ENCODE results near the gene HPSE2. TPM values are rescaled to one million over a fixed set of nuclear protein-coding genes. Genes with fewer than 3 reads are reported as not detected.
A peak's percentile ranks its signal among the peaks of the same experiment; 100 is the strongest.
"Not testable (repeated sequence)": the region's sequence is repeated elsewhere in the genome, so short reads cannot be mapped to it uniquely, and the experiment has no call there.

The HPSE2 gene
- not detected in 2 replicates for total RNA-seq

- no peaks in the 10 kb centered on the region for H3K9me3 Mint-ChIP-seq
- H3K27me3 Mint-ChIP-seq (ENCODE audit: insufficient read depth), result peaks cover 70% of the 10 kb centered on the region
- intact Hi-C loops (cut with micrococcal nuclease), result loop anchor here (5.0 to 10.0 kb wide), 2 partner anchors 96 to 1989 kb away; partner anchors contain the start of gene LBX1
- no peak within 1 kb of the TSS for H3K4me3 Mint-ChIP-seq
- peaks cover 2% of the 10 kb centered on the region for H3K36me3 Mint-ChIP-seq (ENCODE audit: low read depth)
- no peaks in the 10 kb centered on the region for H3K4me1 Mint-ChIP-seq (ENCODE audit: low read depth)
- DNase-seq (ENCODE audit: low spot score), result no peak
- H3K27ac Mint-ChIP-seq, result no peak within 1 kb of the TSS
These were observed at the start of gene HPSE2 for GRCh38 chr10:99235658-99236626. Gene HPSE2 (minus strand): TSS chr10:99235852.

DNA sequence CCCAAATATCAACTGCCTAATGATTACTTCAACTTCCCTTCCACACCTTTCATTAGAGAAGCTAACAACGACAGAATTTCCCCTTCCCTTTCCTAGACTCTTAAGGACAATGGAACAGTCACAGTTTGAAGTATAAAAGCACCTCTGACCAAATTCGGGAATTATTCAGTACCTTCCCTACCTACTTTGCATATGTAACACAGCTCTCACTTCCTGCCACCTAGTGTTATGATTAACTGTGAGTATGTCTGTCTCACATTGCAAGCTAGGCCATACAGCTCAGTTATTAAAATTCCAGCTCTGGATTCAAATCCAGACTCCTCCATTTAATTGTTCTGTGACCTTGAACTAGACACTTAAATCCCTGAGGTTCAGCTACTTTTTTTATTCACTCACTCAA lies 44.8 kb upstream of the HPSE2 start:
- Mint-ChIP-seq H3K27ac (no peak overlapping the region), H3K4me1 (ENCODE audit: low read depth) (no peaks in the 10 kb centered on the region), H3K36me3 (ENCODE audit: low read depth) (no peaks in the 10 kb centered on the region), H3K9me3 (peaks cover 12% of the 10 kb centered on the region), H3K4me3 (no peak overlapping the region), H3K27me3 (ENCODE audit: insufficient read depth) (peaks cover 11% of the 10 kb centered on the region)
- intact Hi-C loops (cut with micrococcal nuclease), result no loop called here
- no peak for DNase-seq (ENCODE audit: low spot score)

DNA sequence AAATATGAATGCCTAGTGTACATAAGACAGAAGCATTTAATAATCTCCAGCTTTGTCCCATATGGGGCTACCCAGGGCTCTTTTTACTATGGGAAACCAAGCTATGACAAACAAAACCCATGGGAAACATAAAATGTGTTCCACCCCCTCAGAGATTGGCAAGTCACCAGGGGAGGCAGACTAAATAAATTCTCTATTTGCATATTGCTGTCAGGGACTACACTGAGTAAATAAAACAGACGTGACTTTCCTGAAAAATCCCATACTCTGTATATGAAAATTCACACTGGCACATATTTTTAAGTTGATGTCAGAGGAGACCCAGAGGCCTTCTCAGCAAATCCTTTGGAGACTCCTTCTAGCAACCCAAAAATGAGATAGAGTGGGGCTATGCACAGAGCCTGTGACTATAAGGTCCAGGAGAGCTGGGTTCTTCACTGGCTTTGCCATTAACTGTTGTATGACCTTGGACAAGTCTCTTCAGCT lies 44.0 kb upstream of the HPSE2 start:
- H3K36me3 Mint-ChIP-seq (ENCODE audit: low read depth), result no peaks in the 10 kb centered on the region
- H3K27ac Mint-ChIP-seq, result no peak overlapping the region
- H3K4me1 Mint-ChIP-seq (ENCODE audit: low read depth), result no peaks in the 10 kb centered on the region
- H3K4me3 Mint-ChIP-seq, result no peak overlapping the region
- H3K9me3 Mint-ChIP-seq, result peaks cover 12% of the 10 kb centered on the region
- intact Hi-C loops (cut with micrococcal nuclease), result no loop called here
- DNase-seq (ENCODE audit: low spot score), result no peak
- H3K27me3 Mint-ChIP-seq (ENCODE audit: insufficient read depth), result peaks cover 15% of the 10 kb centered on the region

- no peaks in the 10 kb centered on the region for H3K9me3 Mint-ChIP-seq
- H3K4me1 Mint-ChIP-seq (ENCODE audit: low read depth), result no peaks in the 10 kb centered on the region
- no peak for DNase-seq (ENCODE audit: low spot score)
- no peaks in the 10 kb centered on the region for H3K36me3 Mint-ChIP-seq (ENCODE audit: low read depth)
- H3K27ac Mint-ChIP-seq, result no peak overlapping the region
- intact Hi-C loops (cut with micrococcal nuclease), result no loop called here
- no peak overlapping the region for H3K4me3 Mint-ChIP-seq
- H3K27me3 Mint-ChIP-seq (ENCODE audit: insufficient read depth), result peaks cover 13% of the 10 kb centered on the region
These were observed 41.3 kb upstream of the HPSE2 start for GRCh38 chr10:99276848-99277486.

DNA sequence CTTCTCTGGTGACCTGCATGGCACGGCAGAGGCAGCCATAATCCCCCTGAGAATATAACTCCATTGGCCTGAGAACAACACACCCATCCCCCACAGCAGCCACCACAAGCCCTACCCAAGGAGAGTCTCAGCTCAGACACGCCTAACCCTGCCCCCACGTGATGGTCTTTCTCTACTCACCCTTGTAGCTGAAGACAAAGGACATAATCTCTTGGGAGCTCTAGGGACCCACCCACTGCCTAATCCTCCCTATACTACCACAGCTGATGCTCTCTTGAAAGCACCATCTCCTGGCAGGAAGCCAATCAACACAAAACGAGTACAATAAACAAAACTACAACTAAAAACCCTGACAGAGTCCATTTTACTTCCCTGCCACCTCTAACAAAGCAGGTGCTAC lies 30.7 kb upstream of the HPSE2 start:
- intact Hi-C loops (cut with micrococcal nuclease), result no loop called here
- Mint-ChIP-seq H3K27ac (no peak overlapping the region), H3K4me3 (no peak overlapping the region), H3K27me3 (ENCODE audit: insufficient read depth) (peaks cover 7% of the 10 kb centered on the region), H3K4me1 (ENCODE audit: low read depth) (no peaks in the 10 kb centered on the region), H3K36me3 (ENCODE audit: low read depth) (no peaks in the 10 kb centered on the region), H3K9me3 (no peaks in the 10 kb centered on the region)
- no peak for DNase-seq (ENCODE audit: low spot score)

DNA sequence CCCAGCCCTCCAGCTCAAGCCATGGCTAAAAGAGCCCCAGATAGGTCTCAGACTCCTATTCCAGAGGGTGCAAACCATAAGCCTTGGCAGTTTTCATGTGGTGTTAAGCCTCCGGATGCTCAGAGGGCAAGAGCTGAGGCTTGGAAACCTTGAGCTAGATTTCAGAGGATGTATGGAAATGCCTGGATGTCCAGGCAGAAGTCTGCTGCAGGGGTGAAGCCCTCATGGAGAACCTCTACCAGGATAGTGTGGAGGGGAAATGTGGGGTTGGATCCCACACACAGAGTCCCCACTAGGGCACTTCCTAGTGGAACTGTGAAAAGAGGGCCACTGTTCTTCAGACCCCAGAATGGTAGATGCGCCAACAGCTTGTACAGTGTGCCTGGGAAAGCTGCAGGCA lies 13.2 kb upstream of the HPSE2 start:
- H3K4me3 Mint-ChIP-seq, result no peak overlapping the region
- H3K4me1 Mint-ChIP-seq (ENCODE audit: low read depth), result no peaks in the 10 kb centered on the region
- H3K27ac Mint-ChIP-seq, result no peak overlapping the region
- H3K9me3 Mint-ChIP-seq, result peaks cover 16% of the 10 kb centered on the region
- DNase-seq (ENCODE audit: low spot score), result no peak
- intact Hi-C loops (cut with micrococcal nuclease), result no loop called here
- H3K36me3 Mint-ChIP-seq (ENCODE audit: low read depth), result no peaks in the 10 kb centered on the region
- H3K27me3 Mint-ChIP-seq (ENCODE audit: insufficient read depth), result peaks cover 5% of the 10 kb centered on the region

- H3K27me3 Mint-ChIP-seq (ENCODE audit: insufficient read depth); H3K36me3 Mint-ChIP-seq (ENCODE audit: low read depth); H3K27ac Mint-ChIP-seq; H3K4me3 Mint-ChIP-seq; intact Hi-C loops (cut with micrococcal nuclease); H3K4me1 Mint-ChIP-seq (ENCODE audit: low read depth); DNase-seq (ENCODE audit: low spot score): not testable (repeated sequence)
- peaks cover 16% of the 10 kb centered on the region for H3K9me3 Mint-ChIP-seq
These were observed 12.2 kb upstream of the HPSE2 start for GRCh38 chr10:99247893-99248292.

- H3K36me3 Mint-ChIP-seq (ENCODE audit: low read depth), result peaks cover 2% of the 10 kb centered on the region
These were observed 1.1 kb upstream of the HPSE2 start for GRCh38 chr10:99236627-99237309.

GRCh38 chr10:99234791-99235657 lies 628 bp downstream of the HPSE2 start:
- H3K4me1 Mint-ChIP-seq (ENCODE audit: low read depth), result no peaks in the 10 kb centered on the region
- intact Hi-C loops (cut with micrococcal nuclease), result loop anchor here (5.0 to 10.0 kb wide), 3 partner anchors 97 to 1990 kb away; partner anchors contain the start of gene LBX1
- no peaks in the 10 kb centered on the region for H3K9me3 Mint-ChIP-seq
- peaks cover 75% of the 10 kb centered on the region for H3K27me3 Mint-ChIP-seq (ENCODE audit: insufficient read depth)
- no peak overlapping the region for H3K27ac Mint-ChIP-seq
- peaks cover 2% of the 10 kb centered on the region for H3K36me3 Mint-ChIP-seq (ENCODE audit: low read depth)
- no peak for DNase-seq (ENCODE audit: low spot score)
- H3K4me3 Mint-ChIP-seq, result peak overlapping the region; percentile 39

More at GRCh38 chr10:99236627-99237309, 1.1 kb upstream of the HPSE2 start:
- Mint-ChIP-seq H3K27me3 (ENCODE audit: insufficient read depth) (peaks cover 62% of the 10 kb centered on the region), H3K9me3 (no peaks in the 10 kb centered on the region), H3K4me1 (ENCODE audit: low read depth) (no peaks in the 10 kb centered on the region), H3K27ac (no peak overlapping the region), H3K4me3 (no peak overlapping the region)
- intact Hi-C loops (cut with micrococcal nuclease), result loop anchor here (5.0 to 10.0 kb wide), 2 partner anchors 96 to 1988 kb away; partner anchors contain the start of gene LBX1
- no peak for DNase-seq (ENCODE audit: low spot score)

- peaks cover 74% of the 10 kb centered on the region for H3K27me3 Mint-ChIP-seq (ENCODE audit: insufficient read depth)
- no peak overlapping the region for H3K27ac Mint-ChIP-seq
- H3K4me1 Mint-ChIP-seq (ENCODE audit: low read depth), result no peaks in the 10 kb centered on the region
- intact Hi-C loops (cut with micrococcal nuclease), result loop anchor here (5.0 to 10.0 kb wide), 2 partner anchors 303 to 1991 kb away; partner anchors contain the start of gene LBX1
- H3K9me3 Mint-ChIP-seq, result no peaks in the 10 kb centered on the region
- peak overlapping the region; percentile 39 for H3K4me3 Mint-ChIP-seq
- peak; percentile 25 for DNase-seq (ENCODE audit: low spot score)
- peaks cover 2% of the 10 kb centered on the region for H3K36me3 Mint-ChIP-seq (ENCODE audit: low read depth)
These were observed 1.4 kb downstream of the HPSE2 start for GRCh38 chr10:99234041-99234790.

- H3K4me1 Mint-ChIP-seq (ENCODE audit: low read depth), result no peaks in the 10 kb centered on the region
- H3K27ac Mint-ChIP-seq, result no peak overlapping the region
- no peak overlapping the region for H3K4me3 Mint-ChIP-seq
- H3K9me3 Mint-ChIP-seq, result no peaks in the 10 kb centered on the region
- peaks cover 76% of the 10 kb centered on the region for H3K27me3 Mint-ChIP-seq (ENCODE audit: insufficient read depth)
- intact Hi-C loops (cut with micrococcal nuclease), result loop anchor here (5.0 to 10.0 kb wide), 2 partner anchors 304 to 1991 kb away; partner anchors contain the start of gene LBX1
- DNase-seq (ENCODE audit: low spot score), result no peak
- H3K36me3 Mint-ChIP-seq (ENCODE audit: low read depth), result peaks cover 2% of the 10 kb centered on the region
These were observed 2.0 kb downstream of the HPSE2 start for GRCh38 chr10:99233689-99234037.

All from activated T-helper 1 cell treated with anti-CD3 and anti-CD28 coated beads, Interleukin-12 subunit alpha, Interleukin-12 subunit beta, Interleukin-2, Interleukin-4 antibody, amounts not matched to agents 30 ng/mL and 10 ng/mL and 1 ng/mL, durations not matched to agents 14 hours and 24 hours and 36 hours (primary cell).